ENCODE measurements around the gene RNF183. TPM values are rescaled to one million over a fixed set of nuclear protein-coding genes. Genes with fewer than 3 reads are reported as not detected.

RNF183 gene
- polyA plus RNA-seq (2013, experiment 1 of 2), result 0.04 TPM
- polyA plus RNA-seq (2013, experiment 2 of 2), result 0.08 TPM

GRCh38 chr9:113302792-113303418 is at the start of gene RNF183:
TSS of gene RNF183 (minus strand) at chr9:113303376. CDS start at chr9:113298184, 5,192 bp downstream.
- Histone ChIP-seq H3K18ac (ENCODE audit: low read depth in 1 of 2, low read length in 2 of 2) (no peak within 1 kb of the TSS), H3K4me2 (ENCODE audit: low read length, poor library complexity, severe bottlenecking) (no peak within 1 kb of the TSS), H3K79me1 (replicated peaks; ENCODE audit: low read length, poor library complexity, severe bottlenecking) (no peaks in the 10 kb centered on the region), H3K4me3 (ENCODE audit: insufficient read depth in 1 of 2, low read depth in 1 of 2, low read length in 2 of 2) (no peak within 1 kb of the TSS), H2BK5ac (ENCODE audit: low read depth, low read length, poor library complexity, severe bottlenecking) (no peak within 1 kb of the TSS), H2BK15ac (ENCODE audit: low read depth, poor library complexity, severe bottlenecking) (no peak within 1 kb of the TSS), H3K4ac (ENCODE audit: low read depth in 1 of 2, low read length in 2 of 2) (no peak within 1 kb of the TSS), H3K27ac (ENCODE audit: low read length, poor library complexity, severe bottlenecking) (no peak within 1 kb of the TSS), H2BK12ac (ENCODE audit: low read length in 2 of 2) (no peak within 1 kb of the TSS), H2AK5ac (ENCODE audit: low read length, severe bottlenecking) (no peak within 1 kb of the TSS), H3K14ac (ENCODE audit: low read length in 2 of 2) (no peak within 1 kb of the TSS), H4K91ac (ENCODE audit: low read length) (no peak within 1 kb of the TSS), H3K36me3 (ENCODE audit: control insufficient read depth in 1 of 2, insufficient read depth in 2 of 2, low read depth in 1 of 2, low read length in 2 of 2) (no peaks in the 10 kb centered on the region), H2AFZ (ENCODE audit: low read depth, low read length) (no peak within 1 kb of the TSS), H3K9me3 (ENCODE audit: control insufficient read depth, low read length) (no peaks in the 10 kb centered on the region), H3K4me1 (ENCODE audit: control insufficient read depth, insufficient read depth, low read depth, low read length) (peaks cover 8% of the 10 kb centered on the region), H3K9ac (ENCODE audit: low read length) (no peak within 1 kb of the TSS), H3K27me3 (ENCODE audit: control insufficient read depth in 1 of 2, insufficient read depth in 1 of 2, low read length in 2 of 2) (peaks cover 7 to 32% of the 10 kb centered on the region in 2 experiments), H4K8ac (ENCODE audit: low read length) (no peak within 1 kb of the TSS), H2BK120ac (ENCODE audit: low read depth, low read length) (no peak within 1 kb of the TSS), H3K23ac (ENCODE audit: low read length in 2 of 2) (no peak within 1 kb of the TSS)
- WGBS, result 81% methylated on average over 25 of the region's 25 CpGs
- no peak for DNase-seq

GRCh38 chr9:113352411-113352810 is 49.2 kb upstream of the RNF183 start:
- Histone ChIP-seq H3K9me3 (ENCODE audit: control insufficient read depth, low read length) (no peaks in the 10 kb centered on the region), H2BK120ac (ENCODE audit: low read depth, low read length) (no peak overlapping the region), H3K27me3 (ENCODE audit: control insufficient read depth in 1 of 2, insufficient read depth in 1 of 2, low read length in 2 of 2) (peaks cover 66 to 76% of the 10 kb centered on the region in 2 experiments), H3K4ac (ENCODE audit: low read depth in 1 of 2, low read length in 2 of 2) (no peak overlapping the region), H2AK5ac (ENCODE audit: low read length, severe bottlenecking) (no peak overlapping the region), H3K23ac (ENCODE audit: low read length in 2 of 2) (peak overlapping the region in 1 of 2 experiments; percentile 40), H2BK12ac (ENCODE audit: low read length in 2 of 2) (no peak overlapping the region), H3K14ac (ENCODE audit: low read length in 2 of 2) (no peak overlapping the region), H3K9ac (ENCODE audit: low read length) (no peak overlapping the region), H3K18ac (ENCODE audit: low read depth in 1 of 2, low read length in 2 of 2) (peak overlapping the region in 1 of 2 experiments; percentile 34), H2BK15ac (ENCODE audit: low read depth, poor library complexity, severe bottlenecking) (no peak overlapping the region), H3K4me1 (ENCODE audit: control insufficient read depth, insufficient read depth, low read depth, low read length) (peaks cover 6% of the 10 kb centered on the region), H3K27ac (ENCODE audit: low read length, poor library complexity, severe bottlenecking) (no peak overlapping the region), H3K79me1 (replicated peaks; ENCODE audit: low read length, poor library complexity, severe bottlenecking) (no peaks in the 10 kb centered on the region), H3K4me3 (ENCODE audit: insufficient read depth in 1 of 2, low read depth in 1 of 2, low read length in 2 of 2) (no peak overlapping the region), H4K91ac (ENCODE audit: low read length) (no peak overlapping the region), H3K4me2 (ENCODE audit: low read length, poor library complexity, severe bottlenecking) (no peak overlapping the region), H2BK5ac (ENCODE audit: low read depth, low read length, poor library complexity, severe bottlenecking) (no peak overlapping the region), H2AFZ (ENCODE audit: low read depth, low read length) (no peak overlapping the region), H3K36me3 (ENCODE audit: control insufficient read depth in 1 of 2, insufficient read depth in 2 of 2, low read depth in 1 of 2, low read length in 2 of 2) (no peaks in the 10 kb centered on the region), H4K8ac (ENCODE audit: low read length) (no peak overlapping the region)
- 67% methylated on average over 1 of the region's 1 CpG for WGBS
- DNase-seq, result no peak

GRCh38 chr9:113352006-113352405 is 48.8 kb upstream of the RNF183 start:
- Histone ChIP-seq H4K91ac (ENCODE audit: low read length) (no peak overlapping the region), H3K4me1 (ENCODE audit: control insufficient read depth, insufficient read depth, low read depth, low read length) (peaks cover 6% of the 10 kb centered on the region), H3K4ac (ENCODE audit: low read depth in 1 of 2, low read length in 2 of 2) (no peak overlapping the region), H3K4me3 (ENCODE audit: insufficient read depth in 1 of 2, low read depth in 1 of 2, low read length in 2 of 2) (no peak overlapping the region), H2BK5ac (ENCODE audit: low read depth, low read length, poor library complexity, severe bottlenecking) (no peak overlapping the region), H2AK5ac (ENCODE audit: low read length, severe bottlenecking) (no peak overlapping the region), H2AFZ (ENCODE audit: low read depth, low read length) (no peak overlapping the region), H3K9me3 (ENCODE audit: control insufficient read depth, low read length) (no peaks in the 10 kb centered on the region), H3K14ac (ENCODE audit: low read length in 2 of 2) (no peak overlapping the region), H2BK15ac (ENCODE audit: low read depth, poor library complexity, severe bottlenecking) (no peak overlapping the region), H3K9ac (ENCODE audit: low read length) (no peak overlapping the region), H2BK120ac (ENCODE audit: low read depth, low read length) (no peak overlapping the region), H3K27me3 (ENCODE audit: control insufficient read depth in 1 of 2, insufficient read depth in 1 of 2, low read length in 2 of 2) (peaks cover 65 to 78% of the 10 kb centered on the region in 2 experiments), H3K27ac (ENCODE audit: low read length, poor library complexity, severe bottlenecking) (no peak overlapping the region), H3K18ac (ENCODE audit: low read depth in 1 of 2, low read length in 2 of 2) (peak overlapping the region in 1 of 2 experiments; percentile 34), H3K4me2 (ENCODE audit: low read length, poor library complexity, severe bottlenecking) (no peak overlapping the region), H3K79me1 (replicated peaks; ENCODE audit: low read length, poor library complexity, severe bottlenecking) (no peaks in the 10 kb centered on the region), H2BK12ac (ENCODE audit: low read length in 2 of 2) (no peak overlapping the region), H4K8ac (ENCODE audit: low read length) (no peak overlapping the region), H3K36me3 (ENCODE audit: control insufficient read depth in 1 of 2, insufficient read depth in 2 of 2, low read depth in 1 of 2, low read length in 2 of 2) (no peaks in the 10 kb centered on the region), H3K23ac (ENCODE audit: low read length in 2 of 2) (no peak overlapping the region)
- no peak for DNase-seq
- whole genome bisulfite sequencing, result 88% methylated on average over 5 of the region's 6 CpGs

- WGBS, result 50% methylated on average over 6 of the region's 6 CpGs
- H2BK15ac ChIP-seq (ENCODE audit: low read depth, poor library complexity, severe bottlenecking), result no peak overlapping the region
- H2AFZ ChIP-seq (ENCODE audit: low read depth, low read length), result no peak overlapping the region
- H3K14ac ChIP-seq (ENCODE audit: low read length in 2 of 2), result no peak overlapping the region
- H3K4me3 ChIP-seq (ENCODE audit: insufficient read depth in 1 of 2, low read depth in 1 of 2, low read length in 2 of 2), result no peak overlapping the region
- no peaks in the 10 kb centered on the region for H3K79me1 ChIP-seq (replicated peaks; ENCODE audit: low read length, poor library complexity, severe bottlenecking)
- no peak overlapping the region for H4K8ac ChIP-seq (ENCODE audit: low read length)
- peaks cover 6% of the 10 kb centered on the region for H3K4me1 ChIP-seq (ENCODE audit: control insufficient read depth, insufficient read depth, low read depth, low read length)
- H3K23ac ChIP-seq (ENCODE audit: low read length in 2 of 2), result no peak overlapping the region
- no peak overlapping the region for H2BK5ac ChIP-seq (ENCODE audit: low read depth, low read length, poor library complexity, severe bottlenecking)
- no peak overlapping the region for H2AK5ac ChIP-seq (ENCODE audit: low read length, severe bottlenecking)
- H3K9me3 ChIP-seq (ENCODE audit: control insufficient read depth, low read length), result no peaks in the 10 kb centered on the region
- no peak overlapping the region for H3K4ac ChIP-seq (ENCODE audit: low read depth in 1 of 2, low read length in 2 of 2)
- no peak for DNase-seq
- H3K36me3 ChIP-seq (ENCODE audit: control insufficient read depth in 1 of 2, insufficient read depth in 2 of 2, low read depth in 1 of 2, low read length in 2 of 2), result no peaks in the 10 kb centered on the region
- no peak overlapping the region for H2BK120ac ChIP-seq (ENCODE audit: low read depth, low read length)
- no peak overlapping the region for H3K27ac ChIP-seq (ENCODE audit: low read length, poor library complexity, severe bottlenecking)
- no peak overlapping the region for H4K91ac ChIP-seq (ENCODE audit: low read length)
- H3K4me2 ChIP-seq (ENCODE audit: low read length, poor library complexity, severe bottlenecking), result no peak overlapping the region
- H3K9ac ChIP-seq (ENCODE audit: low read length), result no peak overlapping the region
- H3K18ac ChIP-seq (ENCODE audit: low read depth in 1 of 2, low read length in 2 of 2), result no peak overlapping the region
- H3K27me3 ChIP-seq (ENCODE audit: control insufficient read depth in 1 of 2, insufficient read depth in 1 of 2, low read length in 2 of 2), result peaks cover 57 to 75% of the 10 kb centered on the region in 2 experiments
- H2BK12ac ChIP-seq (ENCODE audit: low read length in 2 of 2), result no peak overlapping the region
Observed at GRCh38 chr9:113350937-113351336, 47.8 kb upstream of the RNF183 start.
